HCT116 (cell line): ENCODE results near the gene TANGO6. TPM values are rescaled to one million over a fixed set of nuclear protein-coding genes. Genes with fewer than 3 reads are reported as not detected.

Experiments used
- ATAC-seq: fragments of 200-7000 bp; cut with Tn5 transposase; 2 replicates; pipeline ENCODE4 v1.9.1; 2020; ENCODE audit warnings: mild to moderate bottlenecking, moderate library complexity
- BruUV-seq: library from RNA; stranded (reverse); fragments of 400-500 nt; replicated peaks from 2 replicates; lab custom pipeline; 2021; lab: Mats Ljungman, UMichigan
- CTCF ChIA-PET: fragments of 300-600 bp; sonication (Branson Sonifier 250); formaldehyde crosslinking; loops from one replicate; lab custom pipeline; 2021; ENCODE audit warnings: antibody characterized with exemption; lab: Charles Lee
- POLR2A ChIA-PET: fragments of 300-600, 350-600 bp; sonication (Branson Sonifier 250); formaldehyde crosslinking; loops from one replicate; lab custom pipeline; 2021; ENCODE audit warnings: antibody characterized with exemption; lab: Charles Lee
- RAD21 ChIA-PET, 2 experiments: fragments of 300-600 bp; sonication (Branson Sonifier 250); formaldehyde crosslinking; loops; one replicate each; lab custom pipeline; 2023; ENCODE audit warnings: low total read pairs in 2 of 2; ENCODE audit not compliant: uncharacterized antibody in 2 of 2, unreplicated experiment in 2 of 2, low non-redundant PET in 1 of 2; lab: Charles Lee
- DNase-seq: peaks from one replicate; pipeline ENCODE4 v3.0.0-alpha.2; 2010; ENCODE audit warnings: low read depth, low spot score
- H2AFZ ChIP-seq: fragments of 200-600 bp; shearing (Covaris generic), sonication (generic); 2 replicates; pipeline ENCODE4 v1.6.1; 2017; ENCODE audit warnings: low read depth, mixed run types, mixed read lengths, antibody characterized with exemption, low read length; ENCODE audit not compliant: poor library complexity, severe bottlenecking
- H3K27ac ChIP-seq: 2 replicates; pipeline ENCODE4 v1.5.1; 2012; ENCODE audit warnings: low read depth, low read length
- H3K27me3 ChIP-seq: fragments of 200-600 bp; sonication (generic); 2 replicates; pipeline ENCODE4 v1.6.1; 2016; ENCODE audit warnings: mixed run types, low read length, mixed read lengths; ENCODE audit not compliant: insufficient read depth
- H3K36me3 ChIP-seq, 2 experiments: fragments of 200-500 bp in 1 of 2; fragments of 200-600 bp in 1 of 2; sonication (Bioruptor generic) in 1 of 2; sonication (generic) in 1 of 2; 2 replicates each; pipeline versions ENCODE4 v1.5.1 to v1.6.1; 2014 to 2016; ENCODE audit warnings: low read length in 2 of 2, inconsistent platforms in 1 of 2, mixed read lengths in 1 of 2, mixed run types in 1 of 2; ENCODE audit not compliant: insufficient read depth in 2 of 2, control insufficient read depth in 1 of 2
- H3K4me1 ChIP-seq, 2 experiments: fragments of 200-600 bp in 1 of 2; sonication (generic) in 1 of 2; 2 replicates each; pipeline versions ENCODE4 v1.5.1 to v1.6.1; 2012 to 2017; ENCODE audit warnings: low read length in 2 of 2, inconsistent platforms in 1 of 2, mild to moderate bottlenecking in 1 of 2, mixed read lengths in 1 of 2, mixed run types in 1 of 2, moderate library complexity in 1 of 2; ENCODE audit not compliant: insufficient read depth in 2 of 2, control insufficient read depth in 1 of 2
- H3K4me2 ChIP-seq: fragments of 200-600 bp; sonication (generic); 2 replicates; pipeline ENCODE4 v1.6.1; 2017; ENCODE audit warnings: mixed run types, low read length, mixed read lengths
- H3K4me3 ChIP-seq, 2 experiments: fragments of 200-600 bp in 1 of 2; sonication (generic) in 1 of 2; replicated peaks in 1 of 2; 2 replicates each; pipeline ENCODE4 v1.5.1; 2011 to 2016; ENCODE audit warnings: low read length in 2 of 2, control low read depth in 1 of 2, low read depth in 1 of 2, mild to moderate bottlenecking in 1 of 2, mixed read lengths in 1 of 2, mixed run types in 1 of 2
- H3K79me2 ChIP-seq: fragments of 200-600 bp; sonication (generic); 2 replicates; pipeline ENCODE4 v1.6.1; 2017; ENCODE audit warnings: mild to moderate bottlenecking, mixed run types, low read length, moderate library complexity, mixed read lengths; ENCODE audit not compliant: insufficient read depth
- H3K9ac ChIP-seq: fragments of 200-600 bp; sonication (generic); 2 replicates; pipeline ENCODE4 v1.6.1; 2016; ENCODE audit warnings: low read length, mixed read lengths
- H3K9me2 ChIP-seq: fragments of 200-600 bp; sonication (generic), shearing (Covaris generic); 2 replicates; pipeline ENCODE4 v1.6.1; 2017; ENCODE audit warnings: mixed run types, mild to moderate bottlenecking, moderate library complexity; ENCODE audit not compliant: insufficient read depth
- H3K9me3 ChIP-seq, 2 experiments: fragments of 200-500 bp in 1 of 2; fragments of 200-600 bp in 1 of 2; sonication (Bioruptor generic) in 1 of 2; sonication (generic) in 1 of 2; 2 replicates each; pipeline ENCODE4 v1.6.1; 2014 to 2017; ENCODE audit warnings: low read length in 2 of 2, mixed read lengths in 2 of 2, inconsistent platforms in 1 of 2, low read depth in 1 of 2, mild to moderate bottlenecking in 1 of 2, mixed run types in 1 of 2, moderate library complexity in 1 of 2; ENCODE audit not compliant: control insufficient read depth in 1 of 2, insufficient read depth in 1 of 2
- H4K20me1 ChIP-seq: fragments of 200-600 bp; sonication (generic), shearing (Covaris generic); 2 replicates; pipeline ENCODE4 v1.6.1; 2017; ENCODE audit warnings: mixed run types, mild to moderate bottlenecking, moderate library complexity; ENCODE audit not compliant: insufficient read depth
- CBX3 ChIP-seq: IDR thresholded peaks from 2 replicates; pipeline ENCODE4 v1.6.1; 2012; ENCODE audit warnings: low read depth
- CEBPB ChIP-seq: IDR thresholded peaks from 2 replicates; pipeline ENCODE4 v1.6.1; 2012; ENCODE audit warnings: low read depth
- EGR1 ChIP-seq: IDR thresholded peaks from 2 replicates; pipeline ENCODE4 v1.6.1; 2012; ENCODE audit warnings: low read depth
- ELF1 ChIP-seq: IDR thresholded peaks from 2 replicates; pipeline ENCODE4 v1.6.1; 2012; ENCODE audit warnings: low read depth, borderline replicate concordance
- EZH2 ChIP-seq: fragments of 200-600 bp; sonication (generic); IDR thresholded peaks from 2 replicates; pipeline ENCODE4 v1.6.1; 2017; ENCODE audit warnings: antibody characterized with exemption, mixed run types
- EZH2phosphoT487 ChIP-seq: fragments of 200-600 bp; IDR thresholded peaks from 2 replicates; pipeline ENCODE4 v1.6.1; 2018; ENCODE audit warnings: antibody characterized with exemption, borderline replicate concordance
- FOSL1 ChIP-seq: IDR thresholded peaks from 2 replicates; pipeline ENCODE4 v1.6.1; 2012; ENCODE audit warnings: low read depth
- JUND ChIP-seq: IDR thresholded peaks from 2 replicates; pipeline ENCODE4 v1.6.1; 2012
- POLR2A ChIP-seq: IDR thresholded peaks from 2 replicates; pipeline ENCODE4 v1.7.0; 2011; ENCODE audit warnings: borderline replicate concordance; ENCODE audit not compliant: insufficient read depth, insufficient read length; ENCODE audit errors: extremely low read depth
- POLR2AphosphoS5 ChIP-seq: IDR thresholded peaks from 2 replicates; pipeline ENCODE4 v1.6.1; 2011; ENCODE audit warnings: mild to moderate bottlenecking, low read depth, low read length, moderate library complexity
- RAD21 ChIP-seq: IDR thresholded peaks from 2 replicates; pipeline ENCODE4 v1.6.1; 2012; ENCODE audit warnings: low read depth, mild to moderate bottlenecking
- SIN3A ChIP-seq: IDR thresholded peaks from 2 replicates; pipeline ENCODE4 v1.6.1; 2012; ENCODE audit warnings: low read depth
- SP1 ChIP-seq: IDR thresholded peaks from 2 replicates; pipeline ENCODE4 v1.6.1; 2012; ENCODE audit warnings: low read depth
- SRF ChIP-seq: IDR thresholded peaks from 2 replicates; pipeline ENCODE4 v1.6.1; 2012; ENCODE audit warnings: low read depth
- TCF7L2 ChIP-seq: IDR thresholded peaks from 2 replicates; pipeline ENCODE4 v1.7.0; 2011; ENCODE audit warnings: borderline replicate concordance, inconsistent platforms; ENCODE audit not compliant: insufficient read depth, insufficient read length; ENCODE audit errors: extremely low read depth
- YY1 ChIP-seq: IDR thresholded peaks from 2 replicates; pipeline ENCODE4 v1.6.1; 2011; ENCODE audit warnings: low read length, low read depth, moderate library complexity, mild to moderate bottlenecking; ENCODE audit not compliant: insufficient replicate concordance; ENCODE audit errors: extremely low read depth
- ZFX ChIP-seq: fragments of 450-650 bp; IDR thresholded peaks from 2 replicates; pipeline ENCODE4 v1.6.1; 2017
- ZNF274 ChIP-seq: fragments of 200-500 bp; sonication (Bioruptor generic); IDR thresholded peaks from 2 replicates; pipeline ENCODE4 v1.6.1; 2014; ENCODE audit warnings: mild to moderate bottlenecking, low read depth, low read length, inconsistent platforms
- intact Hi-C: fragments of 100-400 bp; cut with micrococcal nuclease; formaldehyde crosslinking; loops from 2 replicates; pipeline ENCODE4 v1.10.0; 2022
- total RNA-seq: library from RNA; stranded (reverse); gene quantifications from one replicate; pipeline ENCODE4 v1.2.1, GENCODE V29; 2021; ENCODE audit not compliant: unreplicated experiment
- TF ChIP-seq, protein P1 (sequence below): IDR thresholded peaks from 2 replicates; pipeline ENCODE4 v1.6.1; 2012
- TF ChIP-seq, protein P2 (sequence below): IDR thresholded peaks from 2 replicates; pipeline ENCODE4 v1.6.1; 2011; ENCODE audit warnings: mild to moderate bottlenecking, low read length, moderate library complexity; ENCODE audit not compliant: insufficient replicate concordance; ENCODE audit errors: extremely low read depth
- TF ChIP-seq, protein P3 (sequence below): IDR thresholded peaks from 2 replicates; pipeline ENCODE4 v1.6.1; 2012
- TF ChIP-seq, protein P4 (sequence below), 3 experiments: fragments of 200-600 bp in 1 of 3; sonication (generic) in 1 of 3; IDR thresholded peaks in 2 of 3; conservative IDR thresholded peaks in 1 of 3; 2 replicates each; pipeline ENCODE4 v1.5.1; 2012 to 2017; ENCODE audit warnings: low read depth in 2 of 3, low read length in 2 of 3, antibody characterized with exemption in 1 of 3, borderline replicate concordance in 1 of 3, control low read depth in 1 of 3, mild to moderate bottlenecking in 1 of 3, mixed read lengths in 1 of 3, mixed run types in 1 of 3, moderate library complexity in 1 of 3; ENCODE audit not compliant: insufficient read depth in 1 of 3

The TANGO6 gene
- total RNA-seq, 1 experiment from 2014 or later, result 16.4 TPM

DNA sequence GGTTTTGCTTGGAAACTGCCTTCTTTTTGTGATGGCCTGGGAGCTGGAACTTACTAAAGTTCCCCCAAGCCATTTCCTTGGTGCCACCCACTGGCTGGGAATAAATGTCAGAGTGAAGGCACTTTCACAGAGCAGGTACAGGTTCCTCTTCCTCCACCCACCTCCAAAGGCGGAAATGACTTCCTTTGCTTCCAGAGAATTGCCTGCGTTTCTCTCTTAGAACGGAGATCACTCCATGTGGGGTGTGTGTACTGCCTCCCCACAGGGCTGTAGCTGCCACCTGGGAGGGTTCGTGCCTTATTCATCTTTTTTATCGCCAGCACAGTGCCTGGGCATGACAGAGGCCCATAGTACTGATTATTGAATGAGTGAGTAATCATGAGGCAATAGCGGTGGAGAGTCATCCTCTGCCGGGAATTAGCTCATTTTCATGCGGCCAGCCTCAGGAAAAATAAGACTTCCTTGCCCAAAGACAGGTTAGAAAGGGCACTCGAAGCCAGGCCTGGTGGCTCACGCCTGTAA is 229.9 kb downstream of the TANGO6 start:
- ATAC-seq (peak; percentile 71), DNase-seq (peak; percentile 93)
- ChIA-PET POLR2A (interaction anchor here (0.6 to 3.2 kb wide), 23 partner anchors 9 to 171 kb away, joined by 3 to 30 read pairs (median 4); partner anchors contain the start of gene HAS3), CTCF (interaction anchor here (0.6 to 2.5 kb wide), 10 partner anchors 9 to 171 kb away, joined by 3 to 11 read pairs (median 4); partner anchors contain the start of gene HAS3), RAD21 (interaction anchor here (0.5 to 1.0 kb wide), 3 partner anchors 58 to 170 kb away, joined by 3 to 7 read pairs (median 3); no protein-coding TSS in a partner anchor)
- no peak overlapping the region for H2AFZ ChIP-seq
- H3K4me3 ChIP-seq, result peak overlapping the region in 1 of 2 experiments; percentile 22; a peak in 3 of 4 replicates
- TF ChIP-seq ELF1 (no peak; the same call in 1 of the 2 replicates), FOSL1 (peak; percentile 97), EGR1 (peak; percentile 74), EZH2phosphoT487 (no peak), SRF (peak; percentile 83), TCF7L2 (no peak), ZFX (no peak), SP1 (peak; percentile 97), SIN3A (peak; percentile 78), ZNF274 (no peak), CBX3 (peak; percentile 98), JUND (peak; percentile 98), EZH2 (no peak), YY1 (no peak), CEBPB (peak; percentile 98), RAD21 (peak; percentile 50), POLR2AphosphoS5 (peak; percentile 66), POLR2A (no peak)
- TF ChIP-seq, protein P1, sequence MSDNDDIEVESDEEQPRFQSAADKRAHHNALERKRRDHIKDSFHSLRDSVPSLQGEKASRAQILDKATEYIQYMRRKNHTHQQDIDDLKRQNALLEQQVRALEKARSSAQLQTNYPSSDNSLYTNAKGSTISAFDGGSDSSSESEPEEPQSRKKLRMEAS, result peak; percentile 96
- TF ChIP-seq, protein P2, sequence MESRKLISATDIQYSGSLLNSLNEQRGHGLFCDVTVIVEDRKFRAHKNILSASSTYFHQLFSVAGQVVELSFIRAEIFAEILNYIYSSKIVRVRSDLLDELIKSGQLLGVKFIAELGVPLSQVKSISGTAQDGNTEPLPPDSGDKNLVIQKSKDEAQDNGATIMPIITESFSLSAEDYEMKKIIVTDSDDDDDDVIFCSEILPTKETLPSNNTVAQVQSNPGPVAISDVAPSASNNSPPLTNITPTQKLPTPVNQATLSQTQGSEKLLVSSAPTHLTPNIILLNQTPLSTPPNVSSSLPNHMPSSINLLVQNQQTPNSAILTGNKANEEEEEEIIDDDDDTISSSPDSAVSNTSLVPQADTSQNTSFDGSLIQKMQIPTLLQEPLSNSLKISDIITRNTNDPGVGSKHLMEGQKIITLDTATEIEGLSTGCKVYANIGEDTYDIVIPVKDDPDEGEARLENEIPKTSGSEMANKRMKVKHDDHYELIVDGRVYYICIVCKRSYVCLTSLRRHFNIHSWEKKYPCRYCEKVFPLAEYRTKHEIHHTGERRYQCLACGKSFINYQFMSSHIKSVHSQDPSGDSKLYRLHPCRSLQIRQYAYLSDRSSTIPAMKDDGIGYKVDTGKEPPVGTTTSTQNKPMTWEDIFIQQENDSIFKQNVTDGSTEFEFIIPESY, result no peak
- TF ChIP-seq, protein P3, sequence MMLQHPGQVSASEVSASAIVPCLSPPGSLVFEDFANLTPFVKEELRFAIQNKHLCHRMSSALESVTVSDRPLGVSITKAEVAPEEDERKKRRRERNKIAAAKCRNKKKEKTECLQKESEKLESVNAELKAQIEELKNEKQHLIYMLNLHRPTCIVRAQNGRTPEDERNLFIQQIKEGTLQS, result no peak; the same call in 1 of the 2 replicates
- TF ChIP-seq, protein P4, sequence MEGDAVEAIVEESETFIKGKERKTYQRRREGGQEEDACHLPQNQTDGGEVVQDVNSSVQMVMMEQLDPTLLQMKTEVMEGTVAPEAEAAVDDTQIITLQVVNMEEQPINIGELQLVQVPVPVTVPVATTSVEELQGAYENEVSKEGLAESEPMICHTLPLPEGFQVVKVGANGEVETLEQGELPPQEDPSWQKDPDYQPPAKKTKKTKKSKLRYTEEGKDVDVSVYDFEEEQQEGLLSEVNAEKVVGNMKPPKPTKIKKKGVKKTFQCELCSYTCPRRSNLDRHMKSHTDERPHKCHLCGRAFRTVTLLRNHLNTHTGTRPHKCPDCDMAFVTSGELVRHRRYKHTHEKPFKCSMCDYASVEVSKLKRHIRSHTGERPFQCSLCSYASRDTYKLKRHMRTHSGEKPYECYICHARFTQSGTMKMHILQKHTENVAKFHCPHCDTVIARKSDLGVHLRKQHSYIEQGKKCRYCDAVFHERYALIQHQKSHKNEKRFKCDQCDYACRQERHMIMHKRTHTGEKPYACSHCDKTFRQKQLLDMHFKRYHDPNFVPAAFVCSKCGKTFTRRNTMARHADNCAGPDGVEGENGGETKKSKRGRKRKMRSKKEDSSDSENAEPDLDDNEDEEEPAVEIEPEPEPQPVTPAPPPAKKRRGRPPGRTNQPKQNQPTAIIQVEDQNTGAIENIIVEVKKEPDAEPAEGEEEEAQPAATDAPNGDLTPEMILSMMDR (IDR thresholded peaks at IDR 0.05 in 2 of 3, conservative IDR thresholded peaks at IDR 0.05 in 1 of 3; ENCODE audit: borderline replicate concordance in 1 of 3, insufficient read depth in 1 of 3, low read depth in 2 of 3, low read length in 2 of 3), result 0 out of 6 replicates have a peak, but pooled peaks of 1 of the 3 experiments have one; percentile 4
- BruUV-seq, result no TSS peak
- peak overlapping the region; percentile 78 for H3K4me2 ChIP-seq
- no peaks in the 10 kb centered on the region for H3K9me2 ChIP-seq
- H3K27ac ChIP-seq, result peak overlapping the region; percentile 79
- no peaks in the 10 kb centered on the region for H4K20me1 ChIP-seq
- H3K9ac ChIP-seq, result peak overlapping the region; percentile 61
- H3K9me3 ChIP-seq, result no peaks in the 10 kb centered on the region
- no peaks in the 10 kb centered on the region for H3K79me2 ChIP-seq
- H3K36me3 ChIP-seq, result no peaks in the 10 kb centered on the region
- H3K4me1 ChIP-seq, result peaks cover 81 to 99% of the 10 kb centered on the region in 2 experiments
- intact Hi-C loops, result loop anchor here (2.0 kb wide), 1 partner anchor 80 kb away; no protein-coding TSS in a partner anchor
- H3K27me3 ChIP-seq, result no peaks in the 10 kb centered on the region
